Measurements from ENCODE around the gene RREB1. TPM values are rescaled to one million over a fixed set of nuclear protein-coding genes. Genes with fewer than 3 reads are reported as not detected.

The RREB1 gene
- total and polyA plus RNA-seq, 9 donors, result 7.3 to 64.4 (median 50.1) TPM

DNA sequence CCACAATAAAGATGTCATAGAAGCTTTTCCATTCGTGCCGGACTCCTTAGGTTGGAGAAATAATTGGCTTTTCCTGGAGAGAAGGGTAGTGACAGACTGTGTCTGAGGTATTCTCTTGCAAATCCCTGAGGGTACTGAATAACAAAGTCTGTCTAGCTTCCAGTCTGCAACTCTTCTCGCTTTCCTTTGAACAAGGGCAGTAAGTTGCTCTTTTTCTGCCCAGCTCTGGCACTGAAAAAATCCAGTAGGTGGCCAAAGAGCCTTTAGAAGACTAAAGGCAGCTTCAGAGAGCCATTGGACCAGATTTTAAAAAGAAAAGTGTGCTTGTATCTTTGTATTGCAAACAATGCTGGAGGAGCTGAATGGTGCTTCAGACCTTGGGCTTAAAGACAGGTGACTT lies 20.7 kb upstream of the RREB1 start:
- WGBS, 3 donors, result 5 to 12% (median 9%) methylated on average over 3 of the region's 3 CpGs
- TF ChIP-seq, protein P1, sequence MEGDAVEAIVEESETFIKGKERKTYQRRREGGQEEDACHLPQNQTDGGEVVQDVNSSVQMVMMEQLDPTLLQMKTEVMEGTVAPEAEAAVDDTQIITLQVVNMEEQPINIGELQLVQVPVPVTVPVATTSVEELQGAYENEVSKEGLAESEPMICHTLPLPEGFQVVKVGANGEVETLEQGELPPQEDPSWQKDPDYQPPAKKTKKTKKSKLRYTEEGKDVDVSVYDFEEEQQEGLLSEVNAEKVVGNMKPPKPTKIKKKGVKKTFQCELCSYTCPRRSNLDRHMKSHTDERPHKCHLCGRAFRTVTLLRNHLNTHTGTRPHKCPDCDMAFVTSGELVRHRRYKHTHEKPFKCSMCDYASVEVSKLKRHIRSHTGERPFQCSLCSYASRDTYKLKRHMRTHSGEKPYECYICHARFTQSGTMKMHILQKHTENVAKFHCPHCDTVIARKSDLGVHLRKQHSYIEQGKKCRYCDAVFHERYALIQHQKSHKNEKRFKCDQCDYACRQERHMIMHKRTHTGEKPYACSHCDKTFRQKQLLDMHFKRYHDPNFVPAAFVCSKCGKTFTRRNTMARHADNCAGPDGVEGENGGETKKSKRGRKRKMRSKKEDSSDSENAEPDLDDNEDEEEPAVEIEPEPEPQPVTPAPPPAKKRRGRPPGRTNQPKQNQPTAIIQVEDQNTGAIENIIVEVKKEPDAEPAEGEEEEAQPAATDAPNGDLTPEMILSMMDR (IDR thresholded peaks at IDR 0.05), result no peak
- TF ChIP-seq EP300 (IDR thresholded peaks at IDR 0.05) (no peak), POLR2A (IDR thresholded peaks at IDR 0.05) (no peak)
- Histone ChIP-seq H3K9me3 (no peaks in the 10 kb centered on the region), H3K27ac (peak overlapping the region in 1 of 2 donors; percentile 68), H3K36me3 (no peaks in the 10 kb centered on the region), H3K27me3 (no peaks in the 10 kb centered on the region), H3K4me1 (ENCODE audit: insufficient read depth) (no peaks in the 10 kb centered on the region), H3K4me3 (peak overlapping the region; percentile 33)
- intact Hi-C loops (cut with DNase I), result loop anchor here in 1 of 4 donors (10.0 kb wide), 1 partner anchor 362 kb away; no protein-coding TSS in a partner anchor
- no peak for DNase-seq

DNA sequence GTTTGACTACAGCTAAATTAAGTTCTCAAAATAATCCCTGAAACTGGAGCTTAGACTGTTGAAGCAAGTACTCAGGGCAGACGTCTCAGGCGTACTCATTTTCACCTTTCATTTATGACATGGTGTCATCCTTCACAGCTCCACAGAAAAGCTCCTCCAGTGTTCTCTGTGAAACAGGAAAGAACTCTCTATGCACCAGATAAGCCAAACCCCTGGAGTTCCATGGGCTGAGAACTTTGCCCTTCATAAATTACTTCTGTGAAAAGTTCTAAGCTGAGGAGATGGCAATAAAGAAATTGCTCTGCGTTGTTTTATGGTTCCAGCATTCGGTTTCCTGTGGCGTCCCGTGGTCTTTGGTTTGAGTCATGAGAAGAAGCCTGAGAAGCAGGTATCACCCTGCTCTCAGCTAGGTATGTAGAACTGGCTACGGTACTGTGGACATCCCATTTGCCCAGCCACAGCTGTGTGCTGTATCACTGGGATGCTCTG lies 20.2 kb upstream of the RREB1 start:
- Histone ChIP-seq H3K27me3 (no peaks in the 10 kb centered on the region), H3K4me1 (ENCODE audit: insufficient read depth) (no peaks in the 10 kb centered on the region), H3K4me3 (no peak overlapping the region), H3K27ac (no peak overlapping the region), H3K36me3 (no peaks in the 10 kb centered on the region), H3K9me3 (no peaks in the 10 kb centered on the region)
- no peak for TF ChIP-seq EP300 (IDR thresholded peaks at IDR 0.05)
- TF ChIP-seq, protein P1 (IDR thresholded peaks at IDR 0.05), result no peak
- no peak for TF ChIP-seq POLR2A (IDR thresholded peaks at IDR 0.05)
- intact Hi-C loops (cut with DNase I), result loop anchor here in 1 of 4 donors (10.0 kb wide), 1 partner anchor 363 kb away; no protein-coding TSS in a partner anchor
- no peak for DNase-seq
- WGBS, 3 donors, result 74 to 85% (median 79%) methylated on average over 7 of the region's 7 CpGs

DNA sequence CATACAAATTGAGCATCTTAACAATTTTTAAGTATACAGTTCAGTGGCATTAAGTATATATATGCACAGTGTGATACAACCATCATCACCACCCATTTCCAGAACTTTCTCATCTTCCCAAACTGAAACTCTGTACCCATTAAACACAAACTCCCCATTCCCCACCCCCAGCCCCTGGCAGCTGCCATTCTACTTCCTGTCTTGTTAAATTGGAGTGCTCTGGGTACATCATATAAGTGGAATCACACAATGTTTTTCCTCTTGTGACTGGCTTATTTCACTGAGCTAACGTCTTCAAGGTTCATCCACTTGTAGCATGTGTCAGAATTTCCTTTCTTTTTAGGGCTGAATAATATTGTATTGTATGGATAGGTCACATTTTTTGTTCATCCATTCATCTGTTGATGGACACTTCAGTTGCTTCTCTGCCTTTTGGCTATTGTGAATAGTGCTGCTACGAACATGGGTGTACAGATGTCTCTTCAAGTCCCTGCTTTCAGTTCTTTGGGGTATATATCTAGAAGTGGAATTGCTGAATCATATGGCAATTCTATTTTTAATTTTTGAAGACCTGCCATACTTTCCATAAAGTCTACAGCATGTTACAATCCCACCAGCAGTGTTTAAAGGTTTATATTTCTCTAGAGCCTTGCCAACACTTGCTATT lies 19.6 kb upstream of the RREB1 start:
- Histone ChIP-seq H3K9me3 (no peaks in the 10 kb centered on the region), H3K4me1 (ENCODE audit: insufficient read depth) (no peaks in the 10 kb centered on the region), H3K36me3 (no peaks in the 10 kb centered on the region), H3K27me3 (no peaks in the 10 kb centered on the region), H3K4me3 (no peak overlapping the region), H3K27ac (no peak overlapping the region)
- intact Hi-C loops (cut with DNase I), result loop anchor here in 1 of 4 donors (10.0 kb wide), 1 partner anchor 363 kb away; no protein-coding TSS in a partner anchor
- WGBS, 3 donors, result 75 to 85% (median 79%) methylated on average over 2 of the region's 2 CpGs
- TF ChIP-seq, protein P1 (IDR thresholded peaks at IDR 0.05), result no peak
- no peak for TF ChIP-seq POLR2A (IDR thresholded peaks at IDR 0.05)
- TF ChIP-seq EP300 (IDR thresholded peaks at IDR 0.05), result no peak
- no peak for DNase-seq

DNA sequence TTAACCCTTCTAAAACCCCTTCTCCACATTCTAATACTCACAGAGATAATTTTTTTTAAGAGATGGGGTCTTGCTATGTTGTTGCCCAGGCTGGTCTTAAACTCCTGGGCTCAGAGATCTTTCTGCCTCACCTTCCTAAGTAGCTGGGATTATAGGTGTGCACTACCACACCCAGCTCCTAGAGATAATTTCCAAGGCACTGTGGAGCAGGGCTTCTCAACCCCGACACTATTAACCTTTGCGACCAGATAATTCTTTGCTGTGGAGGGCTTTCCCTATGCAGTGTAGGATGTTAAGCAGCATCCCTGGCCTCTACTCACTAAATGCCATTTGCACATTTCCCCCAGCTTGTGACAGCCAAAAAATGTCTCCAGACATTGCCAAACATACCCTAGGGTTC lies 8.8 kb upstream of the RREB1 start:
- Histone ChIP-seq H3K27ac (no peak overlapping the region), H3K4me1 (ENCODE audit: insufficient read depth) (no peaks in the 10 kb centered on the region), H3K36me3 (no peaks in the 10 kb centered on the region), H3K27me3 (no peaks in the 10 kb centered on the region), H3K4me3 (no peak overlapping the region), H3K9me3 (no peaks in the 10 kb centered on the region)
- DNase-seq, result no peak
- intact Hi-C loops (cut with DNase I), result loop anchor here in 1 of 4 donors (5.0 kb wide), 1 partner anchor 133 kb away; no protein-coding TSS in a partner anchor
- 91 to 97% (median 95%) methylated on average over 2 of the region's 2 CpGs for WGBS, 3 donors
- TF ChIP-seq EP300 (IDR thresholded peaks at IDR 0.05) (no peak), POLR2A (IDR thresholded peaks at IDR 0.05) (no peak)
- TF ChIP-seq, protein P1 (IDR thresholded peaks at IDR 0.05), result no peak
